ENCODE results near the gene ARRB2.

The ARRB2 gene

GRCh38 chr17:4766723-4767122 lies 56.3 kb downstream of the ARRB2 start:
- DNase-seq, result no peak

GRCh38 chr17:4768298-4768697 lies 57.9 kb downstream of the ARRB2 start:
- DNase-seq, result no peak

- no peak for DNase-seq
These were observed 59.2 kb downstream of the ARRB2 start for GRCh38 chr17:4769628-4770027.

Measured in activated naive CD4-positive, alpha-beta T cell treated with anti-CD3 and anti-CD28 coated beads, Interleukin-2, amount 50 U/mL, for 16 hours (primary cell).